BJ (cell line): ENCODE results near the gene FRMD4A. TPM values are rescaled to one million over a fixed set of nuclear protein-coding genes. Genes with fewer than 3 reads are reported as not detected.

Experiments
- CTCF ChIA-PET: fragments of 350-600 bp; formaldehyde crosslinking; extraction: SDS; loops from one replicate; lab custom pipeline; 2021; ENCODE audit warnings: antibody characterized with exemption, inconsistent platforms; lab: Yijun Ruan, JAX
- POLR2A ChIA-PET: fragments of 300-600 bp; sonication (Branson Sonifier 250); formaldehyde crosslinking; extraction: SDS; loops from one replicate; lab custom pipeline; 2021; ENCODE audit warnings: antibody characterized with exemption; lab: Charles Lee
- DNase-seq: peaks from one replicate; pipeline ENCODE4 v3.0.0-alpha.2; 2011; ENCODE audit warnings: low read depth
- H3K27me3 ChIP-seq: 2 replicates; pipeline ENCODE4 v1.6.0; 2011; ENCODE audit warnings: low read length; ENCODE audit not compliant: control insufficient read depth, insufficient read depth
- H3K36me3 ChIP-seq: 2 replicates; pipeline ENCODE4 v1.5.1; 2011; ENCODE audit warnings: low read length; ENCODE audit not compliant: control insufficient read depth, insufficient read depth
- H3K4me3 ChIP-seq: 2 replicates; pipeline ENCODE4 v1.5.1; 2011; ENCODE audit warnings: low read depth, mild to moderate bottlenecking, control low read depth, low read length
- polyA plus RNA-seq: library from polyadenylated mRNA; depleted of rRNA; stranded (reverse); fragments of >200 nt; gene quantifications from 2 replicates; pipeline ENCODE4 v1.2.3, GENCODE V29; 2011
- TF ChIP-seq, protein P1 (sequence below): IDR thresholded peaks from 2 replicates; pipeline ENCODE4 v1.5.1; 2011; ENCODE audit warnings: low read depth, mild to moderate bottlenecking, control low read depth, inconsistent platforms, low read length, moderate library complexity; ENCODE audit not compliant: insufficient read depth

Gene FRMD4A
- polyA plus RNA-seq, 1 experiment, result 31.6 TPM

GRCh38 chr10:13987446-13987845, 343.3 kb downstream of the FRMD4A start:
- Histone ChIP-seq H3K27me3 (no peaks in the 10 kb centered on the region), H3K36me3 (no peaks in the 10 kb centered on the region), H3K4me3 (no peak overlapping the region)
- no peak for DNase-seq
- CTCF ChIA-PET, result no interaction called here
- POLR2A ChIA-PET, result no interaction called here
- TF ChIP-seq, protein P1, sequence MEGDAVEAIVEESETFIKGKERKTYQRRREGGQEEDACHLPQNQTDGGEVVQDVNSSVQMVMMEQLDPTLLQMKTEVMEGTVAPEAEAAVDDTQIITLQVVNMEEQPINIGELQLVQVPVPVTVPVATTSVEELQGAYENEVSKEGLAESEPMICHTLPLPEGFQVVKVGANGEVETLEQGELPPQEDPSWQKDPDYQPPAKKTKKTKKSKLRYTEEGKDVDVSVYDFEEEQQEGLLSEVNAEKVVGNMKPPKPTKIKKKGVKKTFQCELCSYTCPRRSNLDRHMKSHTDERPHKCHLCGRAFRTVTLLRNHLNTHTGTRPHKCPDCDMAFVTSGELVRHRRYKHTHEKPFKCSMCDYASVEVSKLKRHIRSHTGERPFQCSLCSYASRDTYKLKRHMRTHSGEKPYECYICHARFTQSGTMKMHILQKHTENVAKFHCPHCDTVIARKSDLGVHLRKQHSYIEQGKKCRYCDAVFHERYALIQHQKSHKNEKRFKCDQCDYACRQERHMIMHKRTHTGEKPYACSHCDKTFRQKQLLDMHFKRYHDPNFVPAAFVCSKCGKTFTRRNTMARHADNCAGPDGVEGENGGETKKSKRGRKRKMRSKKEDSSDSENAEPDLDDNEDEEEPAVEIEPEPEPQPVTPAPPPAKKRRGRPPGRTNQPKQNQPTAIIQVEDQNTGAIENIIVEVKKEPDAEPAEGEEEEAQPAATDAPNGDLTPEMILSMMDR, result no peak

DNA sequence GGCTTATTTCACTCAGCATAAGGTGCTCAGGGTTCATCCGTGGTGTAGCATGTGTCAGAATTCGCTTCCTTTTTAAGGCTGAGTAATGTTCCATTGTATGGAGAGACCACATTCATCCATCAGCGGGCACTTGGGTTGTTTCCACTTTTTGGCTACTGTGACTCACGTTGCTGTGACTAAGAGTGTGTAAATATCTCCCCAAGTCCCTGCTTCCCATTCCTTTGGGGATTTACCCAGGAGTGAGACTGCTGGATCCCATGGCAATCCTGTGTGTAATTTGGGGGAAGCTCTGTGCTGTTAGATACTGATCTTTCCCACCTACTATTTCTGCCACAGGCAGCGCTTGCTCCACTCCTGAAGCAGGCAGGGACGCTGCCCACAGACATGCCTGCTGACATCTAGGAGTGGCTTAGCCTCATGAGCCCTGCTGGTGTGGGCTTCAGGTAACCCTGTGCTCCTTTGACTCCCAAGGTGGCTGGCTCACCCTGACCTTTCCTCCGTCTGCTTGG, 346.0 kb downstream of the FRMD4A start:
- CTCF ChIA-PET, result interaction anchor here (1.0 kb wide), 1 partner anchor 26 kb away, joined by 3 read pairs; no protein-coding TSS in a partner anchor
- POLR2A ChIA-PET, result no interaction called here
- Histone ChIP-seq H3K4me3 (no peak overlapping the region), H3K27me3 (no peaks in the 10 kb centered on the region), H3K36me3 (no peaks in the 10 kb centered on the region)
- peak; percentile 85 for DNase-seq
- TF ChIP-seq, protein P1, result no peak

- H3K4me3 ChIP-seq, result no peak overlapping the region
- TF ChIP-seq, protein P1, result no peak
- ChIA-PET POLR2A (no interaction called here), CTCF (no interaction called here)
- no peaks in the 10 kb centered on the region for H3K36me3 ChIP-seq
- H3K27me3 ChIP-seq, result no peaks in the 10 kb centered on the region
- no peak for DNase-seq
Measured at GRCh38 chr10:13983035-13983434, 347.7 kb downstream of the FRMD4A start.

DNA sequence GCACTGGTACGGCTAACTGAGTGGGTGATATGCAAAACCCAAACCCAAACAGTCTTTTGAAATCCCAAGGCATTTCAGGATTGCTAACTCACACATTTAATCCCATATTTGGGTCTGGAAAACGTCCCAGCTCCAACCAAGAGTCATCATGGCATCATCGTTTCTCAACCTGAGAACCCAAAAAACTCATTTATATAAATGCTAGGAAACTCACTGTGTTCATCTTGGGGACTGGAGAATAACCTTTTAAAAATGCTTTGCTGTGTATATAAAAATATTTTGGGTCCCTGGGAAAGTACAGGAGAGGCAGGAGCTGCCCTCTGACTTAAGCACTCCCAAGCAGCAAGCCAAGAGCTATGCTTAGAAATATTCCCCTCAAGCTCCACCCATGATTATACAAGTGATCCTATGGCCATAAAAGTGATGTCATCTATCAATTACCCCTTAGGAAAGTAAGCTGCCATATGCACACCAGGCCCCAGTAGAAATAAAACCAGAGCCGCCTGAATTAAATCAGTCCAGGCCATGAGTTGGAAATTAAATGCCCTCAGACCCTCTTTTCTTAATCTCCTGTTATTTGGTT, 352.1 kb downstream of the FRMD4A start:
- POLR2A ChIA-PET, result interaction anchor here (1.2 kb wide), 1 partner anchor 17 kb away, joined by 3 read pairs; no protein-coding TSS in a partner anchor
- Histone ChIP-seq H3K27me3 (no peaks in the 10 kb centered on the region), H3K36me3 (no peaks in the 10 kb centered on the region), H3K4me3 (no peak overlapping the region)
- CTCF ChIA-PET, result interaction anchor here (0.8 to 1.5 kb wide), 4 partner anchors 15 to 100 kb away, joined by 3 to 4 read pairs (median 3); no protein-coding TSS in a partner anchor
- peak; percentile 93 for DNase-seq
- TF ChIP-seq, protein P1, result no peak

DNA sequence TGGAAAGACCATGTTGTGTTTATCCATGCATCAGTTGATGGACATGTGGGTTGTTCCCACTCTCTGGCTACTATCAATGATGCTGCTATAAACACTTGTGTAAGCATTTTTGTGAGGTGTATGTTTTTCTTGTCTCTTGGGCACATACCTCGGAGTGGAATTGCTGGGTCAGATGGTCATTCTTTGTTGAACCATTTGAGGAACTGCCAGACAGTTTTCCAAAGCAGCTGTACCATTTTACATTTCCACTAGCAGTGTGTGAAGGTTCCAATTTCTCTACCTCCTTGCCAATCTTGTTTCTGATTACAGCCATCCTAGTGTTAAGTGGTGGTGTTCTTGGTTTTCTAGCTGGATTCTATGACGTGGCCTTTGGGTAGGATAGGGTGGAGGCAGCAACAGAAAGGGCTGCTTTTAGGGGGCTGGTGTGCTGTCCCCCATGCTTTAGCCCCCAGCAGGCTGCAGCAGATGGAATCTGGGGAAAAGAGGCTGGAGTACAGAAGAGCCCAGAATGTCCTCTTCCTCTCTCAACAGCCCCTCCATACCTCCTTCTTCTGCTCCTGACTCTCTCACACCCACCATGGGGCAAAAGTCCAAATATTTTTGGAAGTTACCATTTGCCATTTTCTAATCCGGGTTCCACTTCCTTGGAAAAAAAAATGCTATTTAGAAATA, 352.7 kb downstream of the FRMD4A start:
- no peak for DNase-seq
- ChIA-PET CTCF (interaction anchor here (0.8 to 1.5 kb wide), 4 partner anchors 15 to 101 kb away, joined by 3 to 4 read pairs (median 3); no protein-coding TSS in a partner anchor), POLR2A (interaction anchor here (1.2 kb wide), 1 partner anchor 17 kb away, joined by 3 read pairs; no protein-coding TSS in a partner anchor)
- TF ChIP-seq, protein P1, result no peak
- no peak overlapping the region for H3K4me3 ChIP-seq
- no peaks in the 10 kb centered on the region for H3K27me3 ChIP-seq
- H3K36me3 ChIP-seq, result no peaks in the 10 kb centered on the region
